Posterior cingulate gyrus (tissue), 11 donors: ENCODE measurements around the gene ADRA2C.

Experiments used
- DNase-seq, 10 donors: peaks; one replicate each; pipeline versions ENCODE4 v3.0.0 to v3.0.0-alpha.2; 2020 to 2021; ENCODE audit warnings: mixed read lengths in 3 of 10
- intact Hi-C: fragments of 100-400 bp; cut with DNase I; formaldehyde crosslinking; loops from one replicate; pipeline ENCODE4 v1.15.1; 2023

ADRA2C gene

DNA sequence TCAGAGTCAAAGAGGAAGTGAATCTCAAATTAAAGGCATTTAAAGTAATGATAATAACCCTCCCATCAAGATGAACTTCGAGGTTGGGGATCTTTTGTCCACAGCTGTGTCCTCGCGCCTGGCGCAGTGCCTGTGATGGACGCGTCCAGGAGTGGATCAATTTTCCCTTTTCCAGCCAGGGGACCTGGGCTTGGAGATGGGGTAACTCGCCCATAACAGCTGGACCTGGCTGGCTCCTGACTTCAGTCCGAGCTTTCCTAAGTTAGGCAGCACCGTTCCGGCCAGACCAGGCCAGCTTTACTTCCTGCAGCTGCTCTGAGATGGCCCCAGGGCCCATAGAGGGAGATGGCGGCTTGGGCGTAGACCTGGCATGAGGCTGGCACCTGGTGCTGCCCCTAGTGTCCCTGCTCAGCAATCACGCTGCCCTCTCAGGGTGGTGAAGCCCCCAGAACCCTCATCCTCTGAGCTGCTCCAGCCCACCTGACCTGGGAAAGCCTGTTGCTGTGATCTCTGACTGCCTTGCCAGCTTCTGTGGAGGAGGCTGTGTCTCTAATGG lies 23.9 kb downstream of the ADRA2C start:
- peak in 2 of 10 donors; percentile 30 to 67 for DNase-seq
- intact Hi-C loops: no loop called here

DNA sequence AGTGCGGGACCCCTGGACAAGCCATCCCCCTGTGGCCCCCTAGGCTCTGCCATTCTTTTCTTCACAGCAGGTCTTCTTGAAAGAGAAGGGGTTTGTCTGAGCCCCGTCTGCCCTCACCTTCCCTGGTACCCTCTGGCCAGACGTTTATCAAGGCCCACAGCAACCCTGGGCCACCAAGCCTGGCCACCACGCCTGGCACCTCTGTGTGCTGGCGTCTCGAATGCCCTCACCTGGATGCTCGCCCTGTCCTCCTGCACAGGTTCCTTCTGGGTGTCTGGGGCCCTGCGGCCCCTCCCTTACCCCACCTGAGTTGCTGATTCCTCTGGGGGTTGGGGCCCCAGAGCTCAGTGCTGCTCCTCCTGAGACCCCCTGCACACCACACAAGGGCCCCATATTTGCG lies 25.1 kb downstream of the ADRA2C start:
- DNase-seq: peak in 3 of 10 donors; percentile 37 to 59 (median 53)
- intact Hi-C loops: no loop called here

DNA sequence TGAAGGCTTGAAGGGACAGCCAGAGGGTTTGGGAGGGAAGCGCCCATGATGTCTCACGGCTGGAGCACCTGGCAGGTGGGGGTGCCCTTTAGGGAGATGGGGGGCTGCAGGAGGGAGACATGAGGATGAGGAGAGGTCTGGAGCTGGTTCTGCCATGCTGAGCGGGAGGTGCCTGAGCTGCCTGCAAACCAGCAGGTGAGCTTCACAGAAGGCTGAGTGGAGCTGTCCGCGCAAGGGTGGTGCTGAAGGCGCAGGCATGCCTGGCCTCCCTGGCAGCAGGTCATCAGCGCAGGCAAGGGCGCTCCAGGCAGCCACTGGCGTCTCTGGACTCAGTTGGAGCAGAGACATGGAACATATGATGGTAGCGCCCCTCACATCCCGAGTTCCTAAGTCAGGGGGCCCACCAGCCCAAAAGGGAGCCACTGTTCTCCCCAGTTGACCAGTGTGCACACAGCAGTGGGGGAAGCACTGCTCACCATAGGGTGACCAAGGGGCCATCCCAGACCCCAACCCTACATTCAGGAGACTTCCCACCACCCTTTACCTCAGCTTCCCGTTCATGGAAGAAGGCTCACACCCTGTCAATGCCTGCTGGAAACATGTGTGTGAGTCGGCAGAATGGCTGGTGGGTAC lies 25.8 kb downstream of the ADRA2C start:
- intact Hi-C loops: no loop called here

DNA sequence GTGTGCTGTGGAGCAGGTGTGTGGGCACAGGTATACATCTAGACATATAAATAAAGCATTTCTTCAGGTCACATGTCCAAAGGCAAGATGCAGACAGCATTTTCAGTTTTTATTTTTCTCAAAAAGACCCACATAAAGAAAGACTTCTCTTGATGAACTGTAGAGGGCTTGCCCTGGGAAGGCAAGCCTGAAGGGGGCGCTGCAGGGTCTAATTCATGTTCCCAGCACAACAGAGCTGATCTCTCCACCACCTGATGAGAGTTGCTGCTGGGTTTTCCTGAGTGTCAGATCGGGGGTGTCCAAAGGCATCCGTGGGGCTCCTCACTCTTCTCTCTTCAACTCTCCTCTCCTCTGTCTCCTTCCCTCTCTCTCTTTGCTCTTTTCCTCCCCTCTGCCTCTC lies 26.6 kb downstream of the ADRA2C start:
- intact Hi-C loops: no loop called here
- DNase-seq: peak in 3 of 10 donors; percentile 30 to 54 (median 48)

More for the DNA sequence above, 25.8 kb downstream of the ADRA2C start:
- peak in 3 of 10 donors; percentile 73 to 84 (median 75) for DNase-seq

DNA sequence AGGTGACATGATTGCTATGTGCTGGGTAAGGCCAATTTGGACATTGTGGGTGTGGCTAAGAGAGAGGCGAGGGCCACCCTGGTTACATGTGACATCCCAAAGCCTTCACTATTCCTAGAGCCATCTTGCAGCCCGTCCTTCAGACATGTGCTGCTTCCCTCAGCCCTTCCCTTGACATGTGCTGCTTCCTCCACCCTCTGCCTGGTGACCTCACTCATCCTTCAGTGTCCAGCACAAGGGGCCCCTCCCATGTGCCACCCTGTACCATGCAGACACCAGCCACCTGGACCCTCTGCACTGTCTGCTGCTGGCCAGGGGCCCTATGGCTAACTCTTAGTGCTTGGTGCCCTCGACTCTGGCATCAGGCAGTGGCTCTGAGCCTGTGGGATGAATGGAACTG lies 27.4 kb downstream of the ADRA2C start:
- intact Hi-C loops: no loop called here
- DNase-seq: peak in 3 of 10 donors; percentile 40 to 58 (median 49)

DNA sequence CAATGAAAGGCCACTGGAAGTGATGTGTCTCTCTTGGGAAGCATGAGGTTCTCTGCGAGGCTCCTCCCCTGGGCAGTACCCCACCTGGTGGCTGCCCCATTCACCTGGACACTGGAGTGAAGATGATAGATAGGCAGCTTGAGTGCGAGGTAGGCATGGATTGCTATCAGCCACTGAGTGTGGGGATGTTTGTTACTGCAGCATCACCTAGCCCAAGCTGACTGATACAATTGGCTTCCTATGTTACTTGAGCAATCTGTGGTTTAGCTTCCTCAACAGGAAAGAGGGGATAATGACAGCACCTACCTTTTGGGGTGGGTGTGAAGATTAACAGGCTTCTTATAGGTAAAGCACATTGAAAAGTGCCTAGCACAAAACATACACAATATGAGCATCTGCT lies 30.8 kb downstream of the ADRA2C start:
- intact Hi-C loops: no loop called here
- peak in 1 of 10 donors; percentile 11 for DNase-seq

DNA sequence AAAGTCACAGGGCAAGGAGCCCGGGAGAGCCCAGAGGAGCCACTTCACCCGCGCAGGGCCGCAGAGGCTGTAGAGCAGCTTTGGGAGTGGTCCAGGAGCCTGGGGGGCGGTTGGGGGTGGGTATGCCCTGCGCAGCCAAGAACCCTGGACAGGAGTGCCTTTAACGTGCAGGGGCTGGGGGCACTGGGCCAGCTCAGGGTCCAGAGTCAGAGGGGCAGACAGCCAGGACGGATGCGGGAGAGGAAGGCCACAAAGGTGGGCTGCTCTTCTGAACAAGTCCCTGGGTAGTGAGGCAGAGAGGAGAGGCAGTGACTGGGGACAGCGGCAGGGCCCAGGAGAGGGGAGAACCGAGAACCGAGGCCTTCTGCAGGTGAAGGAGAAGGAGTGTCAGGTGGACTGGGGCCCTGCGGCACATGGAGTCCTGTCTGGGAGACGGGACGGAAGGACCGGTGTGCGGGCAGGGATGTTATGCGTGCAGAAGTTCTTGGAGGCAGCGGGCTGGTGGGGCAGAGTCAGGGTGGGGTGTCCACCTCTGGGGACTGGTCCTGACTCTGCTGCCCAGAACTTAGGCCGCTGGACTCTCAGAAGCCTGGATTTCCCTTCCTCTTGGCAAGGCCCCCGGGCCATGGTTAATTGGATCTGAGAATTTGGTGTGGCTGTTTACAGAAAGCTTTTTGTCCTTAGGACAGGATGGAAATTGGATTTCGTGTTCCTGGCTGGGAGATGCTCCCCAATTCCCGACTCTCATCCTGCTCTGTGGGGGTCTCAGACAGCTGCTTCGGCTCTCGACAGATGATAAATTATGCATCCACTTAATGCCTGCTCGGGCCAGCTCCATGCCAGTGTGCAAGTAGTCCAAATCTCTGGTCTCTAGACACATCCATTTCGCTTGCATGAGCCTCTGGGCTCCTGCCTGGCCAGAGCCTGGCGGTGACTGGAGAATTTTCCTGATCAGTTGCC lies 31.9 kb downstream of the ADRA2C start:
- intact Hi-C loops: no loop called here
- DNase-seq: peak in 4 of 10 donors; percentile 21 to 74 (median 51)

DNA sequence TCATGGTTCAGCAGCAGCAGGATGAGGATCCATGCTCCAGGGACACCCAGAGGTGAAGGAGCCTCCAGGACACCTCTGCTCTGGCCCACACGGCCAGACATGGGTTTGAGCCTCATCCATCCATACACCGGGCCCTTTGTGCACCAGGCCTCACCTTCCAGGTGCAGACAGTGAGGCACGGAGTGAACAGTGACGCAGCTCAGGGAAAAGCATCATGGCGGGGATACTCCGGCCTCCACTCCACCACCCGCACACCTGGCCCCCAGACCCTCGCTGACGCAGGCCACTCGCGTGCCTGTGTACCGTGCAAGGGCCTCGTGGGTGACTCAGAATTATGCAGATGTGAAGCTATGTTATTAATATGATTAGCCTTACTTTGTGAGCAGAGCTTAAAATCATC lies 33.3 kb downstream of the ADRA2C start:
- peak in 4 of 10 donors; percentile 2 to 78 (median 50) for DNase-seq
- intact Hi-C loops: no loop called here

DNA sequence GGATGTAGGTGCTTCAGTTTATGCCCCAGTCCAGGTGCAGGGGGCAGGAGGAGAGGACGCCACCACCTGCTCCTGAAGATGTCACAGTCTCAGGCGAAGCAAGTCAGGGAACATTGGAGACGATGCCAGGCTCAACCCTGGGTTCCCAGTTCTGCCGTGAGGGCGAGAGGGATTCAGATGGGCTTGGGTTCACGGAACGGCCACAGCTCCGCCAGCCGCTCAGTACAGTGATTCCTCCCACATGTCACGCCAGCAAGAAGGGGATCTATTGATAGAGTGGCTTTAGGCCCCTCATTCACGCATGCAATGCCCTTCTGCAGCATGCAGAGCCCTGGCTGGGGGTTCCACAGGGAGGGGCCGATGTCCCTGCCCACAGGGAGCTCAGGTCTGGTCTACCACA lies 34.2 kb downstream of the ADRA2C start:
- intact Hi-C loops: no loop called here

DNA sequence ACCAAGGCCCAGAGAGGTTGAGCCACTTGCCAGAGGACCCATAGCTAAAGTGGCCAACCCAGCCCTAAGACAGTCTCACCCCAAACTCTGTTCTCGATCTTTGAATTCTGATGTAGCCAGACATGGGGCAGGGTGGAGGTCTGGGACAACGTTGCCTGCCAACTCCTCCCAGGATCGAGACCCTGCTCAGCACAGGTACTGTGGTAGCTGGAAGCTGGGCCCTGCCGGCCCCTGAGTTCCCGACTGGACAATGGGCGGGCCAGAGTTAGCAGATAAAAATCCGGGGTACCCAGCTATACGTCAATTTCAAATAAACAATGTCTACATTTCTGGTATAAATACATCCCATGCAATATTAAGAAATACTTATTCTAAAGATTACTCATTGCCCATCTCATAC lies 35.3 kb downstream of the ADRA2C start:
- intact Hi-C loops: no loop called here
- peak in 4 of 10 donors; percentile 20 to 70 (median 38) for DNase-seq

More for the DNA sequence above, 34.2 kb downstream of the ADRA2C start:
- peak in 4 of 10 donors; percentile 6 to 60 (median 30) for DNase-seq

DNA sequence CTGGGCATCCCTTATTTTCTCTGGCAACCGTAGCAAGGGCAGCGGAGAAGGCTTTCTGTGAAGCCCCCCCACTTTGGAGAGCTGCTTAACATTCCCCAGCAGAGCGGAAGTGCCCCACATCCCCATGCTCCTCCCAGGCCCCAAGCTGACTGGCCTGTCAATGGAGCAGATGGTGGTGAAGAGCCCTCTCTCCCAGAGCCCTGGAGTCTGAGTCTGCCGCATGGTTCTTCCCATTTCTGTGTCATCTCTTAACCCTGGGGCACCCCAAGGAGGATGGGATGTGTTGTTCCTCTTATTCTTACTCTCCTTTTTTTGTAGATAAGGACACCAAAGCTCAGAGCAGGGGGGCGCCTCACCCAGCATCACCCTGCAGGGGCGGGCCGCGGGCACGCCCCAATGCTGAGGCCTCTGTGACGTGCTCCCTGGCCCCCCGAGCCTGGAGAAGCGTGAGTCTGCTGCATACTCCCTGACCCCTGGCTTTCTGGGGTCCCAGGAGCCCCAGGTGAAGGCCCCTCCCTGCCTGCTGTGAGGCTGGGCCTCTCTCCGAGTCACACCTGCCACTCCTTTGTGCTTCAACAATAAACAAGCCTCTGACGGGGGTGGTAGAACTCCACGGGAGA lies 35.9 kb downstream of the ADRA2C start:
- peak in 4 of 10 donors; percentile 2 to 50 (median 42) for DNase-seq
- intact Hi-C loops: no loop called here

DNA sequence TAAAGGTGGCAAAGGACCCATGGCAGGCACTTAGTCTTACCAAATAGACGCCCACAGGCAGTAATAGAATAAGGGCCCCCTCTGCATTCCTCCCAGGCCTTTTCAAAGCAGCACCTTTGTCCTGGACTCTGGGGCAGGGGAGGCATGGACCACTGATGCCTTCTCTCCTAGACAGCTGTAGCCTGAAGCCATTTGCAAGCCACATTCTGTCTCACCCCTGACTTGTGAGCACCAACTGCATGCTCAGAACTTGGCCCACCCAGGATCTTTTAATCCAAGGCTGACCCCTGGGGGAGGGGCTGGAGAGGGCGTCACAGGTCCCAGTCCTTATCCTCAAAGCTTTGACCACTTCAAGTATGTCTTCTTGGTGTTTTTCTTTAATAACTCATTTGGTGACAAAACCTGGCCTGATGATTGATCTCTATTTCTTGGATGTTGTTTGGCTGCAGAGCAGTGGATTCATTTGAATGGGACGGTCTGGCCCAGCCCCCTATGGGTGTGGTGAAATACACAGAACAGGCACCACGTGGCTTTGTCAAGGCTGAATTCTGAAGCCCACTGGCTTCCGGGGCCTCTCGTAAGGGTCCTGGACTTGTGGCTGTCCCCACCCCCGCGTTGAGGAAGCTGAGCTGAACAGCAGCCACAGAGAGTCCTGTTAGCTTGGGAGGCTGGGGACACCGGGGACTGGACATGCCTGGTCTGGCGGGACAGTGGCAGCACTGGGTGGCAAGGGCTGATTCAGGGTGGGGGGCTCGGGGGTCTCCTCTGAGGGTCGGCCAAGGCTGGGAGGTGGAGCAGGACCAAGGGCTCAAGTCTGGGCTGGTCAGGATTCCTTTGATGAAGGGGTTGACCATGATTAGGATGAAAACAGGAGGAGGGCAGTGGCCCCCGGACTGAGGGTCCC lies 36.6 kb downstream of the ADRA2C start:
- intact Hi-C loops: no loop called here
- peak in 4 of 10 donors; percentile 20 to 44 (median 40) for DNase-seq

DNA sequence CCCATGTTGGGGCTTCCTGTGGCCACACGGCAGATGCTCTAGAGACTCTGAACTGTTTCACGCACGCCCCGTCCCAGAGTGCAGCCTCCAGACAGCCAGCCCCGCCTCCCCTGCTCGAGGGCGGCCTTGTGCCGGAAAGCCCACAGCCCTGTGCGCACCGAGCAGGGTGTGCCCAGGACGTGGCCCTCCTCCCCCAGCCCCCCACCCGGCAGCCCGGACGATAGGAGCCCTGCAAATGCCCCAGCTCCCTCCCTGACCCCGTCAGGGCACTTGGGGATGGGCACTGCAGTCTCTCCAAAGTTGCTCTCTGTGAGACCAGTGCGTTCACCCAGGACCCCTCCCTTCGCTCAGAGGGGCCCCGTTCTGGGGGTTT lies 37.3 kb downstream of the ADRA2C start:
- intact Hi-C loops: no loop called here
- DNase-seq: peak in 4 of 10 donors; percentile 12 to 72 (median 36)

DNA sequence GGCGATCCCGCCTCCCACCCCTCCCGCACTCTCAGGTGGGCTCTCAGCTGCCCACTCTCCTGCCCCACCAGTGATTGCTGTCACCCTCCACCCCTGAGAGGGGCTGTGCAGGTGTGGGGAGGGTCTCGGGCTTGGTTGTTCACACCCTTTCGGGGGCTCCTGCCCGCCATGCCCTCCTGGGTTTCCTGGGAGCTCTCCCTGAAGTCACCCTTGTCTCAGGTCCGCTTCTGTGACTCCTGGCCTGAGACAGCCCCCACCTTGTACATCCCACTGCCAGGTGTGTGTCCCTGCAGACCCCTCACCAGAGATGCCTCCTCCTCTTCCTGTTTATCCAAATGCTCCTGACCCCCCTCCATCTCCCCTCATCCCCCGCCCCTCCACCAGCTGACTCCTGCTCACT lies 37.8 kb downstream of the ADRA2C start:
- DNase-seq: peak in 4 of 10 donors; percentile 11 to 66 (median 27)

DNA sequence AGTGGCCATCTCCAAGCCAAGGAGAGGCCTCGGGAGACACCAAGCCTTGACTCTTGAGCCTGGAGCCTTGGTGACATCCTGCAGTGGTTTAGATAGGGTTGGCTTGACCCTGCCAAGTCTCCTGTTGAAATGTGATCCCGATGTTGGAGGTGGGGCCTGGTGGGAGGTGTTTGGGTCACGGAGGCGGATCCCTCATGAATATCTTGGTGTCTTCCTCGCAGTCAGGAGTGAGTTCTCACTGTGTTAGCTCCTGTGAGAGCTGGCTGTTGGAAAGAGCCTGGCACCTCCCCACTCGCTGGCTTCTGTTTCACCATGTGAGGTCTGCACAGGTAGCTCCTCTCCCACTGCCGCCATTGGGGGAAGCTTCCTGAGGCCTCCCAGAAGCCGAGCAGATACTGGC lies 38.8 kb downstream of the ADRA2C start:
- peak in 4 of 10 donors; percentile 5 to 43 (median 22) for DNase-seq
- intact Hi-C loops: no loop called here

More for the DNA sequence above, 37.8 kb downstream of the ADRA2C start:
- intact Hi-C loops: no loop called here

DNA sequence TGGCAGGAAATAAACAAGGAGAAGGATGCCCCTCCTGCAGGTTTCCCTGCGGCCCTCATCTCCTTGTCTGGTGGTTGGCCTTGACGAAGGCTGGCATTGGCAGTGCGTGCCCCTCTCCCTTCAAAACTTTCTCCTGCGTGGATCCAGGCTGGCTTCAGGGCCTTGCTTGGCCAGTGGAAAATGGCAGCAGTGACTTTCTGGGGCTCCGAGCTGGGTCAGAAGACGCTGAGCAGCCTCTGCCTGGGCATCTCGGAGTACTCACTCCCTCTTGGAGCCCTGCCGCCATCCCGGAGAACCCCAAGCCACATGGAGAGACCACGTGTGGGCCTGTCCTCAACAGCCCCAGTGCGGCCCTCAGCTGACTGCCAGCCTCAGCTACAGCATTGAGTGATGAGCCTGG lies 39.5 kb downstream of the ADRA2C start:
- DNase-seq: peak in 4 of 10 donors; percentile 24 to 65 (median 42)
- intact Hi-C loops: no loop called here

DNA sequence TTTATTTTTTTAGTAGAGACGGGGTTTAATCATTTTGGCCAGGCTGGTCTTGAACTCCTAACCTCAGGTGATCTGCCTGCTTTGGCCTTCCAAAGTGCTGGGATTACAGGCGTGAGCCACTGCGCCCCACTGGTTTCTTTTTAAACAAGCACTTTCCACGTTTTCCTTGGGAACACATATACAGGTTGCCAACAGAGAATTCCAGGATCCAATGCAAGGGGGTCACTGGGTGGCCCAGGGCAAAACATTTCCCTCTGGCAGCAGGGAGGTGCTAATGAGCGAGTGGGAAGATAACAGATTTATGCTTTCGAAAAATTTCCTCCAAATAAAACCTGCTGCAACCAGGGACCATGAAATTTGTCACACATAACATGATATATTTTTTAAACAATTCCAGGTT lies 41.1 kb downstream of the ADRA2C start:
- DNase-seq: peak in 3 of 10 donors; percentile 37 to 65 (median 59)
- intact Hi-C loops: no loop called here

DNA sequence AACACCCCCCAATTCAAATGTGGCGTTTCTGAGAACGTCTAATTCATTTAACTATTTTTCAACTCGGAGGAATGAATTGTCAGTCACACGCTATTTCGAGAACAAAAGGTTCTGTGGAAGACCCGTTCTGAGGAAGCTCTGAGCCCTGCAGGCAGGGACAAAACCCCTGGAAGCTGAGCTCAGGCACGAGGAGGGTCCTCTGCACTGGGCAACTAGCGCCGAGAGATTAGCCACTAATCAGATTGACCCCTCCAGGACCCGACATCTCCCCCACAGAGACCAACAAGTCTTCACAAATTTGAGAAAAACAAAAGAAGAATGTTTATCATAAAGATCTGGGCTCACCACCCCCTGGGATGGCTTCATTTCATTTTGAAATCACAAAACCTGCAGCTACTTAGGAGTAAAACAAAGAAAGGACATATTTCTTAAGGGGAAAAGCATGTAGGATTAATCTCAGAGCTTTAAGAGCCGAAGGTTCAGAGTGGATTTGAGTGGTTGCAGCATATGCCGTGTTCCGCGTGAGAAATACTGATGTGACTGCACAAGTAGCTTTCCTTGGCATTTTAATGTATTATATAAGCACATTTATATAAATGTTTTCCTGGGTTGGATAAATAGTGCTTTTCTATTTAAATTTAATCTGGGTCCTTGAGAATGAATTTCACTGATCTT lies 41.8 kb downstream of the ADRA2C start:
- DNase-seq: peak in 4 of 10 donors; percentile 14 to 61 (median 51)
- intact Hi-C loops: no loop called here

DNA sequence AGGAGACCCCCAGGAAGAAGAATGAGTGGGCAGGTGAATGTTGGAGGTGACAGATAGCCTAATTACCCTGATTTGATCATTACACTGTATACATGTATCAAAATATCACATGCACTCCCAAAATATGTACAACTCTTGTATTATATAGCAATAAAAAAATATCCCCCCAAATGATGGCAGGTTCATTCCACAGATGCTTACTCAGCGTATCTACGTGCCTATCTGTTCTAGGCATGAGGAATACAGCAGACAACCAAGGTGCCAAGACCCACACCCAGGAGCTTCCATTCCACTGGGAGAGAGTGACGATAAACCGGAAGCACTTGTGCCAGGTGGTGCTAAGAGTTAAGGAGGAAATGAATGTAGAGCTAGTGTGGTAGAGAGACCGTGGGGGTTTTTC lies 42.4 kb downstream of the ADRA2C start:
- intact Hi-C loops: no loop called here
- peak in 3 of 10 donors; percentile 0 to 10 (median 4) for DNase-seq
